HG02623 (cell line): Measurements from ENCODE around the gene ITIH4.

ENCODE experiments used
- ATAC-seq: cut with Tn5 transposase; IDR thresholded peaks from one replicate; pipeline ENCODE4 v1.9.1; 2021; ENCODE audit warnings: moderate library complexity; ENCODE audit not compliant: unreplicated experiment

Gene ITIH4

GRCh38 chr3:52830535-52831258 lies at the start of gene ITIH4:
TSS of gene ITIH4 (minus strand) at chr3:52830672. CDS start at chr3:52830642, 30 bp downstream.
- ATAC-seq, result no peak

- peak; percentile 28 for ATAC-seq
These were observed 49.6 kb upstream of the ITIH4 start for GRCh38 chr3:52880047-52880446.

- no peak for ATAC-seq
These were observed 49.1 kb upstream of the ITIH4 start for GRCh38 chr3:52879581-52879980.

GRCh38 chr3:52879090-52879489 lies 48.6 kb upstream of the ITIH4 start:
- ATAC-seq, result no peak

GRCh38 chr3:52877085-52877484 lies 46.6 kb upstream of the ITIH4 start:
- ATAC-seq, result no peak

GRCh38 chr3:52874864-52875587 lies 44.6 kb upstream of the ITIH4 start:
- ATAC-seq, result no peak

GRCh38 chr3:52874160-52874701 lies 43.8 kb upstream of the ITIH4 start:
- no peak for ATAC-seq

GRCh38 chr3:52873433-52874159 lies 43.1 kb upstream of the ITIH4 start:
- ATAC-seq, result no peak

- ATAC-seq, result no peak
These were observed 41.8 kb upstream of the ITIH4 start for GRCh38 chr3:52872245-52872644.

GRCh38 chr3:52871761-52872160 lies 41.3 kb upstream of the ITIH4 start:
- no peak for ATAC-seq

- no peak for ATAC-seq
These were observed 40.0 kb upstream of the ITIH4 start for GRCh38 chr3:52870471-52870870.

- no peak for ATAC-seq
These were observed 36.0 kb upstream of the ITIH4 start for GRCh38 chr3:52866427-52866826.

GRCh38 chr3:52865994-52866393 lies 35.5 kb upstream of the ITIH4 start:
- no peak for ATAC-seq

- no peak for ATAC-seq
These were observed 29.9 kb upstream of the ITIH4 start for GRCh38 chr3:52860424-52860768.

GRCh38 chr3:52859686-52860423 lies 29.4 kb upstream of the ITIH4 start:
- ATAC-seq, result no peak

GRCh38 chr3:52857864-52858263 lies 27.4 kb upstream of the ITIH4 start:
- ATAC-seq, result no peak

GRCh38 chr3:52857133-52857532 lies 26.7 kb upstream of the ITIH4 start:
- ATAC-seq, result no peak

GRCh38 chr3:52856666-52857065 lies 26.2 kb upstream of the ITIH4 start:
- no peak for ATAC-seq

- no peak for ATAC-seq
These were observed 23.5 kb upstream of the ITIH4 start for GRCh38 chr3:52854013-52854412.

GRCh38 chr3:52852419-52852818 lies 21.9 kb upstream of the ITIH4 start:
- no peak for ATAC-seq

- ATAC-seq, result no peak
These were observed 20.9 kb upstream of the ITIH4 start for GRCh38 chr3:52851348-52851747.
